ENCODE results near the gene ALDH7A1.
A peak's percentile ranks its signal among the peaks of the same experiment; 100 is the strongest.
"Not testable (repeated sequence)": the region's sequence is repeated elsewhere in the genome, so short reads cannot be mapped to it uniquely, and the experiment has no call there.

The ALDH7A1 gene

DNA sequence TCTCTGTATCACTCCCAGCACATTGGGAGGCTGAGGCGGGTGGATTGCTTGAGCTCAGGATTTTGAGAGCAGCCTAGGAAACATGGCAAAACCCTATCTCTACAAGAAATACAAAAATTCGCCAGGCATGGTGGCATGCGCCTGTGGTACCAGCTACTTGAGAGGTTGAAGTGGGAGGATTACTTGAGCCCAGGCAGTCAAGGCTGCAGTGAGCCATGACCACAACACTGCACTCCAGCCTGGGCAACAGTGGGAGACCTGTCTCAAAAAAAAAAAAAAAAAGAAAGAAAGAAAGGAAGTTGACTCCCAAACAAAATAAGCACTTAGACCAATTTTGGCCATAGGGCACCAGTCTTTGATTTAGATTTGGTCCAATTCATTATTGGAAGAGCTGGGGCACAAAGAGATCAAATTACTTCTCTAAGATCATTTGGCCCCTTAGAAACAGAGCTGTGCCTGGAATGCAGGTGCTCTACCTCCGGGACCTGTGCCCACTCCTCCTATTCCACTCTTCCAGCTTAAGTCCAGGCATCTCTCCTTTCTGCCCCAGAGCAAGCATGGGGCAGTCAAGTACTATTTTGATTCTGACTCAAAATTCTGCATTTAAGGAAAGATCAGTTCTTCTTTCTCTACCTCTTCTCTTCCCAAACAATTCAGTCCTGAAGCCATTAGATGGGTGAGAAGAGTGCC, 59.0 kb downstream of the ALDH7A1 start:
- no peak for DNase-seq (ENCODE audit: low read depth)

DNA sequence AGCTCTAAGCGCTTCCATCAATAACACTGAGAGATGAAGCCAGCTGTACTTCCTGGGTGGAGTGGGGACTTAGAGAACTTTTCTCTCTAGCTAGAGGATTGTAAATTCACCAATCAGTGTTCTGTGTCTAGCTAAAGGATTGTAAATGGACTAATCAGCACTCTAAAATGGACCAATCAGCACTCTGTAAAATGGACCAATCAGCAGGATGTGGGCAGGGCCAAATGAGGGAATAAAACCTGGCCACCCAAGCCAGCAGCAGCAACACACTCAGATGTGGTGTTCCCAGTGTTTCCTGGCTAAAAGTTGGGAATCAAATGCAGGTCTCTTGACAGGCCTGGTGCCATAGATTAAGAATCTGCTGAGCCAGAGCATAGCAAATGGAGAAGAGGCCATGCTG, 60.5 kb downstream of the ALDH7A1 start:
- DNase-seq (ENCODE audit: low read depth) = no peak

GRCh38 chr5:126531543-126532120, 63.4 kb downstream of the ALDH7A1 start:
- no peak for DNase-seq (ENCODE audit: low read depth)

GRCh38 chr5:126527892-126528291, 67.1 kb downstream of the ALDH7A1 start:
- DNase-seq (ENCODE audit: low read depth) = peak; percentile 69

DNA sequence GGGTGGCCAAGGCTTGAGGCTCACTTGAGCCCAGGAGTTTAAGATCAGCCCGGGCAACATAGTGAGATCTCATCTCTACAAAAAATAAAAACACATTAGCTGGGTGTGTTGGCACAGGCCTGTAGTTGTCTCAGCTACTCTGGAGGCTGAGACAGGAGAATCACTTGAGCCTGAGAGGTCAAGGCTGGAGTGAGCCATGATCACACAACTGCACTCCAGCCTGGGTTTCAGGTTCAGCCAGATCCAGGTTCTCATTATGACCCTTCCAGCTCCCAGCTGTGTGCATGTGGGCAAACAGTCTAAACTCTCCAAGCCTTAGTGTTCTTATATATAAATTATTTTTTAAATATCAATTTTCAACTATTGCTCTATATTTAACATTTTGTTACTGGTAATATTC, 67.9 kb downstream of the ALDH7A1 start:
- DNase-seq (ENCODE audit: low read depth) = no peak

DNA sequence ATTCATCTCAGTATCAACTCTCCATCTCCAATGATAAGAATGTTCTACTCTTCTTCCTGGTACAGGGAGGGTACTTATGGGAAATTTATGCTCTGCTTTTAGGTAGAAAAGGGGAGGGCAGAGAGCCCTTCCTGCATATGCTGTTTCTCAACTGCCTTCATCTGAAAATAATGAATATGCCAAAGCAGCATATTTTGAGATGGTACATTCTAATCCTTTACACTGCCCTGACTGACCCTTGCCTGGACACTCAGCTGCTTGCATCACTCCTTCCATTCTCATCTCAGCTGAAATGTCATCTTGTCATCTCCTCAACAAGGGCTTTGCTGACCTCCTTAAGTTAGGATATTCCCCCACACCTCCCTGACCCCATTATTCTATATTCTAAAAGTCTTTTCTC, 68.5 kb downstream of the ALDH7A1 start:
- DNase-seq (ENCODE audit: low read depth) = no peak

GRCh38 chr5:126525630-126526245, 69.3 kb downstream of the ALDH7A1 start:
- DNase-seq (ENCODE audit: low read depth) = peak; percentile 46

- DNase-seq (ENCODE audit: low read depth) = no peak
Measured at GRCh38 chr5:126523818-126524510, 71.1 kb downstream of the ALDH7A1 start.

DNA sequence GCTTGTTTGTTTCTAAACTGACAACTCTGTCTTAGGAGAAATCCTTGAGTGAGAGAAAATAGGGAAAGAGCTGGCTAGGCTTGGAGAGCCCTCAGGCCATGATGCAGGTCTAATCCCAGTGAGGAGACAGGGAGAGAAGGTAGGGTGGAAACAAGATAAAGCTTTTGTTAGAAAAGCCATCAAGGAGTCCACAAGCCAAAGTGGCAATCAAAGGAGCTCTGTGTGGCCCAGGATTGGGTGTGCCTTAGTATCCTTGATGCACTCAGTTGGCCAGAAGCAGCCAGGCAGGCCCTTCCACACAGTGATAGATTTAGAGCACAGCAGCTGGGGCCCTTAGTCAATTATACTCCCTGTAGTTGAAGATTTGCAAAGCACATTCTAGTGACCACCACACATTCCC, 73.9 kb downstream of the ALDH7A1 start:
- no peak for DNase-seq (ENCODE audit: low read depth)

DNA sequence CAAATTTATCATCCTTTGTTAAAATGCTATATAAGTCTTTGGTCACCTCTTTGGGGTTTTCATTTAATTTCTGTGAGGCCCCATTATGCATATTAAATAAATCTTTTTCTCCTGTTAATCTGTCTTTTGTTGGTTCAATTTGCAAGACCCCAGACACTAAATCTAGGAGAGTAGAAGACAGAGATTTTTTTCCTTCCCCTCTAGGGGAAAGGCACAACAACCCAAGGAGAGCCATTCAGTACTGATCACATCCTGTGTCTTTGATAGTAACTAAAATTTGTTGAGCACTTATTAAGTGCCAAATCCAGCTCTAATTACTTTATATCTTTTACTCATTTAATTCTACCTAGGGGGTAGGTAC, 74.4 kb downstream of the ALDH7A1 start:
- DNase-seq (ENCODE audit: low read depth) = no peak

GRCh38 chr5:126519637-126520592, 75.1 kb downstream of the ALDH7A1 start:
- no peak for DNase-seq (ENCODE audit: low read depth)

GRCh38 chr5:126519223-126519622, 75.8 kb downstream of the ALDH7A1 start:
- DNase-seq (ENCODE audit: low read depth) = not testable (repeated sequence)

DNA sequence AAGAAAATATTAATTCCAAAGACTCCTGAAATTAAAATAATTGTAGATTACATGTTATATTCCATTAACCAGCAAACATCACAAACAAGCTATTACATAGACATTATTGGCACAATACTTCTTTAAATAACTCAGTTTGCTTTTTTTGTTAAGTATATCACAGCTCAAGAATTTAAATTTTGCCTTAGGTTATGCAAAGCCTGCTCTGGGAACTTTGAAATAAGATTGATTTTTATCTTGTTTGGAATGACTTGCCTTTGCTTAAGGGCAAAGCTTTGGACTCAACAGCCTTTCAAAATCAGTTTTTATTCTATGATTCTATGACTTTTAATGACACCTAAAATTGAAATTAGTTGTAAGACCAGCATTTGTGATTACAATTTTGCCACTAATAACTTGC, 78.2 kb downstream of the ALDH7A1 start:
- DNase-seq (ENCODE audit: low read depth) = peak; percentile 26

DNA sequence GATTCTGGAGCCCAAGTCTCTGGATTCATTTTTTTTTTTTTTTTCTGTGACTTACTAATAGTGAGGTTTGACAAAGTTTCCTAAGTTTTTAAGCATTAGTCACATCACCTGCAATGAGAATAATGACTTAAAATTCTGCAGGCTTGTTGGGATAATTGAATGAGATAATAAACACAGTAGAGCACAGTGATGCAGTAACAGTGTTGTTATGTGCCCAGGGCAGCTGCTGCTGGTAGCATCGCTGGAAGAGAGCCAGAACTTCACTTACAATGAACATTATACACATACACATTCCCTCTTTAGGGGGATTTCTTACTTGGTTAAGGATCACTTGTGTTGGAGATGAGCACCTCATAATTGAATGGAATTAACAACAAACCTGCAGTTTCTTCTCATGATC, 78.9 kb downstream of the ALDH7A1 start:
- peak; percentile 74 for DNase-seq (ENCODE audit: low read depth)

- no peak for DNase-seq (ENCODE audit: low read depth)
Measured at GRCh38 chr5:126515337-126515736, 79.7 kb downstream of the ALDH7A1 start.

- DNase-seq (ENCODE audit: low read depth) = no peak
Measured at GRCh38 chr5:126514558-126515141, 80.4 kb downstream of the ALDH7A1 start.

DNA sequence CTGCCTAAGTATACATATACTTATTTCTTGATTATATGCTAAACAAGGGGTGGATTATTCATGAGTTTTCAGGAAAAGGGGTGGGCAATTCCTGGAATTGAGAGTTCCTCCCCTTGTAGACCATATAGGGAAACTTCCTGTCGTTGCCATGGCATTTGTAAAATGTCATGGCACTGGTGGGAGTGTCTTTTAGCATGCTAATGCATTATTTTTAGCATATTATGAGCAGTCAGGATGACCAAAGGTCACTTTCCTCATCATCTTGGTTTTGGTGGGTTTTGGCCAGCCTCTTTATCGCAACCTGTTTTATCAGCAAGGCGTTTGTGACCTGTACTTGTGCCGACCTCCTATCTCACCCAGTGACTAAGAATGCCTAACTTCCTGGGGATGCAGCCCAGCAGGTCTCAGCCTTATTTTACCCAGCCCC, 80.9 kb downstream of the ALDH7A1 start:
- no peak for DNase-seq (ENCODE audit: low read depth)

DNA sequence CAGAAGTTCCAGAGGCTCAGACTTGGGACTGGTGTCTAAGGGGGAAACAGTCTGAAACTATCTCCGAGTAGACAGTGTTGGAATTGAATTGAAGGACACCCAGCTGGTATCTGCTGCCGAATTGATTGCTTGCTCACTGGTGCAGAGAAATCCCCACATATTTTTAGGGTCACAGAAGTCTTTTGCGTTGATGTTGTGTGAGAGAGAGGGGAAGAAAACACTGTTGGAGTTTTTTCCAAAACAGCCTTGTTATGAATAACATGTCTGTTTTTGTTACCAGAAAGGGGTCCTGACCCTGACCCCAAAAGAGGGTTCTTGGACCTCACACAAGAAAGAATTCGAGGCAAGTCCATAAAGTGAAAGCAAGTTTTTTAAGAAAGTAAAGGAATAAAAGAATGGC, 81.3 kb downstream of the ALDH7A1 start:
- no peak for DNase-seq (ENCODE audit: low read depth)

GRCh38 chr5:126513302-126513701, 81.7 kb downstream of the ALDH7A1 start:
- DNase-seq (ENCODE audit: low read depth) = no peak

DNA sequence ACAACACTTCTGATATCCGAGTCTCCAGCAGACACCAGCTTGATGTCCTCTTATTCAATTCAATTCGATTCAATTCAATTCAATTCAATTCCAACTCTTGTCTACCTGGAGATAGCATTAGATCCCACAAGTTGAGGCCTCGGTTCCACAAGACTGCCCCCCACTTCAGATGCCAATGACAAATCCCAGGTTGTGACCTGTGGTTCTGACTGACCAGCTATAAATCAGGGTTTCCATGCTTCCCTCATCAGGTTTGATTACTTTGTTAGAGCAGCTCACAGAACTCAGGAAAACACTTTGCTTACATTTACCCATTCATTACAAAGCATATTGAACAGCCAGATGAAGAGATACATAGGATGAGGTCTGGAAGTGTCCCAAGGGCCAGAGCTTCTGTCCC, 82.6 kb downstream of the ALDH7A1 start:
- no peak for DNase-seq (ENCODE audit: low read depth)

GRCh38 chr5:126511961-126512360, 83.1 kb downstream of the ALDH7A1 start:
- no peak for DNase-seq (ENCODE audit: low read depth)

GRCh38 chr5:126509339-126509738, 85.7 kb downstream of the ALDH7A1 start:
- no peak for DNase-seq (ENCODE audit: low read depth)
